PC-3 (cell line): ENCODE measurements around the gene ARHGAP22.

Experiments
- CTCF ChIP-seq: fragments of 300-600 bp; sonication (generic); conservative IDR thresholded peaks from 2 replicates; pipeline ENCODE4 v1.5.1; 2017; ENCODE audit warnings: antibody characterized with exemption, low read depth, mild to moderate bottlenecking, low read length
- EZH2 ChIP-seq: fragments of 300-600 bp; sonication (generic); IDR thresholded peaks from one replicate; pipeline ENCODE4 v1.6.1; 2017; ENCODE audit warnings: antibody characterized with exemption, mild to moderate bottlenecking, low read length; ENCODE audit not compliant: unreplicated experiment
- EZH2phosphoT487 ChIP-seq: fragments of 300-600 bp; sonication (generic); IDR thresholded peaks from 2 replicates; pipeline ENCODE4 v1.6.1; 2018; ENCODE audit warnings: mild to moderate bottlenecking, antibody characterized with exemption, low read length, borderline replicate concordance

- no peak for TF ChIP-seq CTCF
- TF ChIP-seq EZH2, result no peak
- no peak for TF ChIP-seq EZH2phosphoT487
Measured at GRCh38 chr10:48574817-48575380, 30.0 kb downstream of the ARHGAP22 start.
